ENCODE measurements around the gene C3AR1. TPM values are rescaled to one million over a fixed set of nuclear protein-coding genes. Genes with fewer than 3 reads are reported as not detected.

C3AR1 gene
- total RNA-seq, 1 experiment from 2014 or later: 0.09 TPM

GRCh38 chr12:8096281-8096915, 30.2 kb upstream of the C3AR1 start:
- CTCF ChIA-PET: no interaction called here
- TF ChIP-seq SP1 (CRISPR knock-in tag; conservative IDR thresholded peaks at IDR 0.05) (no peak), PRDM15 (CRISPR knock-in tag; IDR thresholded peaks at IDR 0.05) (no peak), ATF1 (CRISPR knock-in tag; IDR thresholded peaks at IDR 0.05) (no peak), ZNF512 (CRISPR knock-in tag; IDR thresholded peaks at IDR 0.05; ENCODE audit: borderline replicate concordance) (no peak), TEAD4 (CRISPR knock-in tag; IDR thresholded peaks at IDR 0.05) (no peak), CREM (CRISPR knock-in tag; IDR thresholded peaks at IDR 0.05) (no peak), ATF6 (CRISPR knock-in tag; IDR thresholded peaks at IDR 0.05) (no peak), USF2 (CRISPR knock-in tag; IDR thresholded peaks at IDR 0.05) (no peak), NFATC4 (CRISPR knock-in tag; IDR thresholded peaks at IDR 0.05) (no peak), NFYB (CRISPR knock-in tag; conservative IDR thresholded peaks at IDR 0.05; ENCODE audit: low read depth) (no peak), PRRX2 (CRISPR knock-in tag; IDR thresholded peaks at IDR 0.05) (no peak)
- TF ChIP-seq, protein P1, sequence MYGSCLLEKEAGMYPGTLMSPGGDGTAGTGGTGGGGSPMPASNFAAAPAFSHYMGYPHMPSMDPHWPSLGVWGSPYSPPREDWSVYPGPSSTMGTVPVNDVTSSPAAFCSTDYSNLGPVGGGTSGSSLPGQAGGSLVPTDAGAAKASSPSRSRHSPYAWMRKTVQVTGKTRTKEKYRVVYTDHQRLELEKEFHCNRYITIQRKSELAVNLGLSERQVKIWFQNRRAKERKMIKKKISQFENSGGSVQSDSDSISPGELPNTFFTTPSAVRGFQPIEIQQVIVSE (CRISPR knock-in tag; IDR thresholded peaks at IDR 0.05; ENCODE audit: borderline replicate concordance): no peak
- TF ChIP-seq, protein P2, sequence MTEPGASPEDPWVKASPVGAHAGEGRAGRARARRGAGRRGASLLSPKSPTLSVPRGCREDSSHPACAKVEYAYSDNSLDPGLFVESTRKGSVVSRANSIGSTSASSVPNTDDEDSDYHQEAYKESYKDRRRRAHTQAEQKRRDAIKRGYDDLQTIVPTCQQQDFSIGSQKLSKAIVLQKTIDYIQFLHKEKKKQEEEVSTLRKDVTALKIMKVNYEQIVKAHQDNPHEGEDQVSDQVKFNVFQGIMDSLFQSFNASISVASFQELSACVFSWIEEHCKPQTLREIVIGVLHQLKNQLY (CRISPR knock-in tag; IDR thresholded peaks at IDR 0.05): no peak
- TF ChIP-seq, protein P3, sequence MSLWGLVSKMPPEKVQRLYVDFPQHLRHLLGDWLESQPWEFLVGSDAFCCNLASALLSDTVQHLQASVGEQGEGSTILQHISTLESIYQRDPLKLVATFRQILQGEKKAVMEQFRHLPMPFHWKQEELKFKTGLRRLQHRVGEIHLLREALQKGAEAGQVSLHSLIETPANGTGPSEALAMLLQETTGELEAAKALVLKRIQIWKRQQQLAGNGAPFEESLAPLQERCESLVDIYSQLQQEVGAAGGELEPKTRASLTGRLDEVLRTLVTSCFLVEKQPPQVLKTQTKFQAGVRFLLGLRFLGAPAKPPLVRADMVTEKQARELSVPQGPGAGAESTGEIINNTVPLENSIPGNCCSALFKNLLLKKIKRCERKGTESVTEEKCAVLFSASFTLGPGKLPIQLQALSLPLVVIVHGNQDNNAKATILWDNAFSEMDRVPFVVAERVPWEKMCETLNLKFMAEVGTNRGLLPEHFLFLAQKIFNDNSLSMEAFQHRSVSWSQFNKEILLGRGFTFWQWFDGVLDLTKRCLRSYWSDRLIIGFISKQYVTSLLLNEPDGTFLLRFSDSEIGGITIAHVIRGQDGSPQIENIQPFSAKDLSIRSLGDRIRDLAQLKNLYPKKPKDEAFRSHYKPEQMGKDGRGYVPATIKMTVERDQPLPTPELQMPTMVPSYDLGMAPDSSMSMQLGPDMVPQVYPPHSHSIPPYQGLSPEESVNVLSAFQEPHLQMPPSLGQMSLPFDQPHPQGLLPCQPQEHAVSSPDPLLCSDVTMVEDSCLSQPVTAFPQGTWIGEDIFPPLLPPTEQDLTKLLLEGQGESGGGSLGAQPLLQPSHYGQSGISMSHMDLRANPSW (CRISPR knock-in tag; conservative IDR thresholded peaks at IDR 0.05; ENCODE audit: low read depth): no peak
- TF ChIP-seq, protein P4, sequence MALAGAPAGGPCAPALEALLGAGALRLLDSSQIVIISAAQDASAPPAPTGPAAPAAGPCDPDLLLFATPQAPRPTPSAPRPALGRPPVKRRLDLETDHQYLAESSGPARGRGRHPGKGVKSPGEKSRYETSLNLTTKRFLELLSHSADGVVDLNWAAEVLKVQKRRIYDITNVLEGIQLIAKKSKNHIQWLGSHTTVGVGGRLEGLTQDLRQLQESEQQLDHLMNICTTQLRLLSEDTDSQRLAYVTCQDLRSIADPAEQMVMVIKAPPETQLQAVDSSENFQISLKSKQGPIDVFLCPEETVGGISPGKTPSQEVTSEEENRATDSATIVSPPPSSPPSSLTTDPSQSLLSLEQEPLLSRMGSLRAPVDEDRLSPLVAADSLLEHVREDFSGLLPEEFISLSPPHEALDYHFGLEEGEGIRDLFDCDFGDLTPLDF (CRISPR knock-in tag; IDR thresholded peaks at IDR 0.05): no peak
- TF ChIP-seq, protein P5, sequence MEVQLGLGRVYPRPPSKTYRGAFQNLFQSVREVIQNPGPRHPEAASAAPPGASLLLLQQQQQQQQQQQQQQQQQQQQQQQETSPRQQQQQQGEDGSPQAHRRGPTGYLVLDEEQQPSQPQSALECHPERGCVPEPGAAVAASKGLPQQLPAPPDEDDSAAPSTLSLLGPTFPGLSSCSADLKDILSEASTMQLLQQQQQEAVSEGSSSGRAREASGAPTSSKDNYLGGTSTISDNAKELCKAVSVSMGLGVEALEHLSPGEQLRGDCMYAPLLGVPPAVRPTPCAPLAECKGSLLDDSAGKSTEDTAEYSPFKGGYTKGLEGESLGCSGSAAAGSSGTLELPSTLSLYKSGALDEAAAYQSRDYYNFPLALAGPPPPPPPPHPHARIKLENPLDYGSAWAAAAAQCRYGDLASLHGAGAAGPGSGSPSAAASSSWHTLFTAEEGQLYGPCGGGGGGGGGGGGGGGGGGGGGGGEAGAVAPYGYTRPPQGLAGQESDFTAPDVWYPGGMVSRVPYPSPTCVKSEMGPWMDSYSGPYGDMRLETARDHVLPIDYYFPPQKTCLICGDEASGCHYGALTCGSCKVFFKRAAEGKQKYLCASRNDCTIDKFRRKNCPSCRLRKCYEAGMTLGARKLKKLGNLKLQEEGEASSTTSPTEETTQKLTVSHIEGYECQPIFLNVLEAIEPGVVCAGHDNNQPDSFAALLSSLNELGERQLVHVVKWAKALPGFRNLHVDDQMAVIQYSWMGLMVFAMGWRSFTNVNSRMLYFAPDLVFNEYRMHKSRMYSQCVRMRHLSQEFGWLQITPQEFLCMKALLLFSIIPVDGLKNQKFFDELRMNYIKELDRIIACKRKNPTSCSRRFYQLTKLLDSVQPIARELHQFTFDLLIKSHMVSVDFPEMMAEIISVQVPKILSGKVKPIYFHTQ (CRISPR knock-in tag; IDR thresholded peaks at IDR 0.05): no peak

More at GRCh38 chr12:8096281-8096915, 30.2 kb upstream of the C3AR1 start:
- H3K36me3 Mint-ChIP-seq: peaks cover 54% of the 10 kb centered on the region
- no peak overlapping the region for H3K4me3 Mint-ChIP-seq
- H3K9me3 Mint-ChIP-seq: peaks cover 4% of the 10 kb centered on the region; the same call in 1 of the 2 replicates
- H3K27me3 Mint-ChIP-seq (ENCODE audit: low read depth): no peaks in the 10 kb centered on the region
- no peak overlapping the region for H3K27ac Mint-ChIP-seq
- ATAC-seq (no peak), DNase-seq (ENCODE audit: low spot score) (no peak)
- no peaks in the 10 kb centered on the region for H3K4me1 Mint-ChIP-seq
- POLR2A ChIA-PET: no interaction called here
